OCI-LY7 (cell line): ENCODE measurements around the gene USP11. TPM values are rescaled to one million over a fixed set of nuclear protein-coding genes. Genes with fewer than 3 reads are reported as not detected.

Experiments used
- BruUV-seq: library from RNA; stranded (reverse); fragments of 400-500 nt; replicated peaks from 2 replicates; lab custom pipeline; 2021; lab: Mats Ljungman, UMichigan
- CTCF ChIA-PET: fragments of 300-600 bp; sonication (Branson Sonifier 250); formaldehyde crosslinking; loops from one replicate; lab custom pipeline; 2022; ENCODE audit warnings: antibody characterized with exemption; ENCODE audit not compliant: unreplicated experiment; lab: Charles Lee
- POLR2A ChIA-PET: fragments of 300-600 bp; sonication (Branson Sonifier 250); formaldehyde crosslinking; loops from one replicate; lab custom pipeline; 2022; ENCODE audit warnings: antibody characterized with exemption; lab: Charles Lee
- DNase-seq: peaks from one replicate; pipeline ENCODE4 v3.0.0-alpha.2; 2015; ENCODE audit warnings: low spot score
- H2AFZ ChIP-seq: fragments of 200-600 bp; sonication (generic), shearing (Covaris generic); 2 replicates; pipeline ENCODE4 v1.6.1; 2014; ENCODE audit warnings: mild to moderate bottlenecking, antibody characterized with exemption, low read length, moderate library complexity
- H3K27ac ChIP-seq: fragments of 200-600 bp; sonication (generic); 2 replicates; pipeline ENCODE4 v1.5.1; 2014; ENCODE audit warnings: mixed run types, low read depth, mild to moderate bottlenecking, moderate library complexity, low read length, inconsistent platforms; ENCODE audit not compliant: poor library complexity, severe bottlenecking
- H3K36me3 ChIP-seq: fragments of 200-600 bp; sonication (generic); 2 replicates; pipeline ENCODE4 v1.6.1; 2014; ENCODE audit warnings: mild to moderate bottlenecking, antibody characterized with exemption, low read length, moderate library complexity, mixed read lengths; ENCODE audit not compliant: insufficient read depth
- H3K4me1 ChIP-seq: fragments of 200-600 bp; sonication (generic); 2 replicates; pipeline ENCODE4 v1.5.1; 2014; ENCODE audit warnings: mild to moderate bottlenecking, low read length; ENCODE audit not compliant: insufficient read depth, poor library complexity, severe bottlenecking
- H3K4me2 ChIP-seq: fragments of 200-600 bp; sonication (generic); 2 replicates; pipeline ENCODE4 v1.6.1; 2014; ENCODE audit warnings: mild to moderate bottlenecking, low read length
- H3K4me3 ChIP-seq: fragments of 200-600 bp; sonication (generic); 2 replicates; pipeline ENCODE4 v1.5.1; 2014; ENCODE audit warnings: mild to moderate bottlenecking, low read depth, low read length; ENCODE audit not compliant: poor library complexity, severe bottlenecking
- H3K79me2 ChIP-seq: fragments of 200-600 bp; sonication (generic); 2 replicates; pipeline ENCODE4 v1.6.1; 2016; ENCODE audit warnings: low read depth, mild to moderate bottlenecking, low read length, moderate library complexity, mixed read lengths; ENCODE audit not compliant: insufficient read depth
- H3K9me2 ChIP-seq: fragments of 200-600 bp; sonication (generic); 2 replicates; pipeline ENCODE4 v1.6.1; 2016; ENCODE audit warnings: mild to moderate bottlenecking, low read length, mixed read lengths; ENCODE audit not compliant: insufficient read depth
- H3K9me3 ChIP-seq: fragments of 200-600 bp; sonication (generic); 2 replicates; pipeline ENCODE4 v1.6.1; 2014; ENCODE audit warnings: mild to moderate bottlenecking, mixed run types, low read length, mixed read lengths
- H4K20me1 ChIP-seq: fragments of 200-600 bp; sonication (generic); 2 replicates; pipeline ENCODE4 v1.6.1; 2014; ENCODE audit warnings: mild to moderate bottlenecking, antibody characterized with exemption, low read length, moderate library complexity, mixed read lengths; ENCODE audit not compliant: insufficient read depth
- EZH2phosphoT487 ChIP-seq: fragments of 200-600 bp; sonication (generic); IDR thresholded peaks from 2 replicates; pipeline ENCODE4 v1.6.1; 2018; ENCODE audit warnings: low read depth, borderline replicate concordance, mild to moderate bottlenecking, mixed run types, antibody characterized with exemption, low read length, moderate library complexity, mixed read lengths
- intact Hi-C: fragments of 100-400 bp; cut with micrococcal nuclease; formaldehyde crosslinking; loops from one replicate; pipeline ENCODE4 v1.10.0; 2022; ENCODE audit not compliant: unreplicated experiment
- total RNA-seq, 2 experiments: library from RNA; depleted of rRNA in 1 of 2; stranded (reverse); fragments of >200 nt in 1 of 2; shearing (Covaris generic) in 1 of 2; gene quantifications; 2 replicates each; pipeline ENCODE4 v1.2.3, GENCODE V29; 2014 to 2022
- TF ChIP-seq, protein P1 (sequence below): fragments of 200-600 bp; sonication (generic); conservative IDR thresholded peaks from 2 replicates; pipeline ENCODE4 v1.5.1; 2014; ENCODE audit warnings: mild to moderate bottlenecking, antibody characterized with exemption, low read length, moderate library complexity, mixed read lengths

The USP11 gene
- total RNA-seq, 2 experiments from 2014 or later: 46.5 to 91.8 TPM

GRCh38 chrX:47210661-47211425 is 22.0 kb upstream of the USP11 start:
- ChIA-PET POLR2A (no interaction called here), CTCF (no interaction called here)
- Histone ChIP-seq H2AFZ (no peak overlapping the region), H3K9me3 (no peaks in the 10 kb centered on the region), H3K27ac (no peak overlapping the region), H4K20me1 (no peaks in the 10 kb centered on the region), H3K4me3 (no peak overlapping the region), H3K9me2 (no peaks in the 10 kb centered on the region), H3K79me2 (no peaks in the 10 kb centered on the region), H3K36me3 (peaks cover 98% of the 10 kb centered on the region), H3K4me2 (no peak overlapping the region), H3K4me1 (no peaks in the 10 kb centered on the region)
- DNase-seq: no peak
- TF ChIP-seq, protein P1, sequence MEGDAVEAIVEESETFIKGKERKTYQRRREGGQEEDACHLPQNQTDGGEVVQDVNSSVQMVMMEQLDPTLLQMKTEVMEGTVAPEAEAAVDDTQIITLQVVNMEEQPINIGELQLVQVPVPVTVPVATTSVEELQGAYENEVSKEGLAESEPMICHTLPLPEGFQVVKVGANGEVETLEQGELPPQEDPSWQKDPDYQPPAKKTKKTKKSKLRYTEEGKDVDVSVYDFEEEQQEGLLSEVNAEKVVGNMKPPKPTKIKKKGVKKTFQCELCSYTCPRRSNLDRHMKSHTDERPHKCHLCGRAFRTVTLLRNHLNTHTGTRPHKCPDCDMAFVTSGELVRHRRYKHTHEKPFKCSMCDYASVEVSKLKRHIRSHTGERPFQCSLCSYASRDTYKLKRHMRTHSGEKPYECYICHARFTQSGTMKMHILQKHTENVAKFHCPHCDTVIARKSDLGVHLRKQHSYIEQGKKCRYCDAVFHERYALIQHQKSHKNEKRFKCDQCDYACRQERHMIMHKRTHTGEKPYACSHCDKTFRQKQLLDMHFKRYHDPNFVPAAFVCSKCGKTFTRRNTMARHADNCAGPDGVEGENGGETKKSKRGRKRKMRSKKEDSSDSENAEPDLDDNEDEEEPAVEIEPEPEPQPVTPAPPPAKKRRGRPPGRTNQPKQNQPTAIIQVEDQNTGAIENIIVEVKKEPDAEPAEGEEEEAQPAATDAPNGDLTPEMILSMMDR: no peak
- no peak for TF ChIP-seq EZH2phosphoT487
- intact Hi-C loops: no loop called here
- BruUV-seq: no TSS peak

- Histone ChIP-seq H3K9me3 (no peaks in the 10 kb centered on the region), H3K4me2 (no peak overlapping the region), H3K79me2 (no peaks in the 10 kb centered on the region), H3K36me3 (peaks cover 87% of the 10 kb centered on the region), H3K9me2 (no peaks in the 10 kb centered on the region), H3K4me1 (peaks cover 11% of the 10 kb centered on the region), H2AFZ (no peak overlapping the region), H3K27ac (no peak overlapping the region), H4K20me1 (no peaks in the 10 kb centered on the region), H3K4me3 (no peak overlapping the region)
- BruUV-seq: no TSS peak
- DNase-seq: no peak
- ChIA-PET POLR2A (no interaction called here), CTCF (no interaction called here)
- intact Hi-C loops: no loop called here
- no peak for TF ChIP-seq EZH2phosphoT487
- TF ChIP-seq, protein P1: no peak
Measured at GRCh38 chrX:47212381-47213293, 20.2 kb upstream of the USP11 start.
